ENCODE results near the gene VSIG8. TPM values are rescaled to one million over a fixed set of nuclear protein-coding genes. Genes with fewer than 3 reads are reported as not detected.

The VSIG8 gene
- total and polyA plus RNA-seq, 2 donors (not counting 3 experiments of a cell fraction or from before 2014, with no cell fraction given) = not detected

DNA sequence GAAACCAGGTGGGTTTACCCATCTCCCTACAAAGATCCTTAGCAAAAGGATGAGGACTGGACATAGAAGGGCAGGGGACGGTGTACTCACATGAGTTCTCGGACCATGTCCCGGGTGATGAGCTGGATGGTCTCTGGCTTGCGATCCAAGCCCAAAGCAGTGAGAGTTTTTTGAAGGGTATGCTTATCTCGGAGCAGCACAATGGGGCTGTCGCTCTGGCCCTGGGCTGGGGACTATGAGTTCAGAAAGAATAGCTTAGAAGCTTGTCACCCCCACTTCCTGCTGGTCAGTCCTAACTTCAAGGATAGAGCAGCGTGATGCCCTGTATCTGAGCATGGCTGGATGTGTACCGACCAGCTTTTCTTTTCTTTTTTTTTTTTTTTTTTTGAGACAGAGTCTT is 27.9 kb upstream of the VSIG8 start:
- no peaks in the 10 kb centered on the region for H3K9me1 ChIP-seq (replicated peaks; ENCODE audit: control insufficient read depth, extremely low read depth, insufficient read depth, low read length)
- peaks cover 21% of the 10 kb centered on the region for H3K4me1 ChIP-seq (ENCODE audit: control insufficient read depth, extremely low read depth, insufficient read depth, low read length)
- no peaks in the 10 kb centered on the region for H3K36me3 ChIP-seq (ENCODE audit: control insufficient read depth in 2 of 2, extremely low read depth in 1 of 2, insufficient read depth in 2 of 2, low read length in 2 of 2)
- DNase-seq (ENCODE audit: low read depth, low spot score) (no peak), FAIRE-seq (no peak)
- ChIA-PET POLR2A (interaction anchor here (0.7 to 1.5 kb wide), 5 partner anchors 34 to 91 kb away, joined by 3 to 8 read pairs (median 3); partner anchors contain the start of gene TAGLN2), CTCF (interaction anchor here (0.8 to 9.2 kb wide), 35 partner anchors 10 to 757 kb away, joined by 3 to 623 read pairs (median 12); partner anchors contain the start of genes DUSP23, FCRL6, SLAMF8 and TAGLN2)
- H2AFZ ChIP-seq (ENCODE audit: low read depth, low read length) = no peak overlapping the region
- dilution Hi-C loops (cut with MboI; ENCODE audit: extremely low pct_ligation_motif_present, low sequenced_read_pairs) = loop anchor here (5.0 kb wide), 1 partner anchor 93 kb away; no protein-coding TSS in a partner anchor
- no peaks in the 10 kb centered on the region for H3K79me2 ChIP-seq (ENCODE audit: control insufficient read depth, insufficient read depth, low read length)
- no peaks in the 10 kb centered on the region for H3K27me3 ChIP-seq (ENCODE audit: control insufficient read depth in 2 of 2, insufficient read depth in 2 of 2, low read length in 2 of 2)
- H3K9ac ChIP-seq (replicated peaks; ENCODE audit: extremely low read depth, insufficient read depth, low read length) = peak overlapping the region; percentile 26
- H3K4me2 ChIP-seq (ENCODE audit: insufficient read depth, low read length) = peak overlapping the region; percentile 48
- H3K4me3 ChIP-seq (replicated peaks in 1 of 3; ENCODE audit: insufficient read depth in 1 of 3, low read depth in 1 of 3, low read length in 3 of 3) = no peak overlapping the region
- H3K27ac ChIP-seq (ENCODE audit: insufficient read depth, low read depth, low read length) = peak overlapping the region; percentile 71
- H4K20me1 ChIP-seq (replicated peaks; ENCODE audit: control insufficient read depth, extremely low read depth, insufficient read depth, low read length) = no peaks in the 10 kb centered on the region
- intact Hi-C loops (cut with micrococcal nuclease) = loop anchor here (1.0 to 2.0 kb wide), 5 partner anchors 36 to 680 kb away; partner anchors contain the start of gene IGSF9
- H3K9me3 ChIP-seq (replicated peaks; ENCODE audit: control insufficient read depth, insufficient read depth, low read length) = no peaks in the 10 kb centered on the region
- TF ChIP-seq JUN (IDR thresholded peaks at IDR 0.05; ENCODE audit: borderline replicate concordance, insufficient read depth, insufficient read length, low read depth) (no peak), EZH2 (IDR thresholded peaks at IDR 0.05; ENCODE audit: borderline replicate concordance, low read depth, low read length, severe bottlenecking) (no peak), MYC (IDR thresholded peaks at IDR 0.05; ENCODE audit: low read depth, low read length) (no peak), GATA2 (IDR thresholded peaks at IDR 0.05; ENCODE audit: insufficient read depth, insufficient read length, low read depth, low read length) (no peak), FOS (IDR thresholded peaks at IDR 0.05; ENCODE audit: borderline replicate concordance, insufficient read depth, low read length) (no peak), POLR2A (IDR thresholded peaks at IDR 0.05; ENCODE audit: low read depth, low read length) (no peak), POLR2AphosphoS5 (IDR thresholded peaks at IDR 0.05; ENCODE audit: insufficient read depth, low read depth, low read length) (no peak)
- TF ChIP-seq, protein P1, sequence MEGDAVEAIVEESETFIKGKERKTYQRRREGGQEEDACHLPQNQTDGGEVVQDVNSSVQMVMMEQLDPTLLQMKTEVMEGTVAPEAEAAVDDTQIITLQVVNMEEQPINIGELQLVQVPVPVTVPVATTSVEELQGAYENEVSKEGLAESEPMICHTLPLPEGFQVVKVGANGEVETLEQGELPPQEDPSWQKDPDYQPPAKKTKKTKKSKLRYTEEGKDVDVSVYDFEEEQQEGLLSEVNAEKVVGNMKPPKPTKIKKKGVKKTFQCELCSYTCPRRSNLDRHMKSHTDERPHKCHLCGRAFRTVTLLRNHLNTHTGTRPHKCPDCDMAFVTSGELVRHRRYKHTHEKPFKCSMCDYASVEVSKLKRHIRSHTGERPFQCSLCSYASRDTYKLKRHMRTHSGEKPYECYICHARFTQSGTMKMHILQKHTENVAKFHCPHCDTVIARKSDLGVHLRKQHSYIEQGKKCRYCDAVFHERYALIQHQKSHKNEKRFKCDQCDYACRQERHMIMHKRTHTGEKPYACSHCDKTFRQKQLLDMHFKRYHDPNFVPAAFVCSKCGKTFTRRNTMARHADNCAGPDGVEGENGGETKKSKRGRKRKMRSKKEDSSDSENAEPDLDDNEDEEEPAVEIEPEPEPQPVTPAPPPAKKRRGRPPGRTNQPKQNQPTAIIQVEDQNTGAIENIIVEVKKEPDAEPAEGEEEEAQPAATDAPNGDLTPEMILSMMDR (IDR thresholded peaks at IDR 0.05; ENCODE audit: extremely low read depth in 1 of 2, insufficient read depth in 1 of 2, low read depth in 1 of 2, low read length in 2 of 2) = no peak
- TF ChIP-seq, protein P2, sequence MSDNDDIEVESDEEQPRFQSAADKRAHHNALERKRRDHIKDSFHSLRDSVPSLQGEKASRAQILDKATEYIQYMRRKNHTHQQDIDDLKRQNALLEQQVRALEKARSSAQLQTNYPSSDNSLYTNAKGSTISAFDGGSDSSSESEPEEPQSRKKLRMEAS (IDR thresholded peaks at IDR 0.05; ENCODE audit: insufficient read depth, insufficient read length) = no peak
- TSS peak; percentile 96 for BruUV-seq (replicated peaks)
